Heart left ventricle (tissue), 16 donors: ENCODE data around the gene SSTR4. TPM values are rescaled to one million over a fixed set of nuclear protein-coding genes. Genes with fewer than 3 reads are reported as not detected.

Experiments
- ATAC-seq, 4 donors: fragments of 200-7000 bp; cut with Tn5 transposase; one replicate each; pipeline ENCODE4 v1.9.1; 2020 to 2022; ENCODE audit warnings: moderate library complexity in 4 of 4, mild to moderate bottlenecking in 3 of 4, moderate number of reproducible peaks in 1 of 4
- DNase-seq, 5 donors: peaks; one replicate each; pipeline ENCODE4 v3.0.0-alpha.2; 2020
- H3K27ac ChIP-seq, 12 donors: fragments of 200-600 bp; sonication (generic) in 4 of 12; one replicate each; pipeline versions ENCODE4 v1.5.0 to v1.8.0; 2016 to 2022; ENCODE audit warnings: mild to moderate bottlenecking in 2 of 12
- H3K27me3 ChIP-seq, 9 donors: fragments of 200-600 bp; sonication (generic) in 2 of 9; one replicate each; pipeline versions ENCODE4 v1.5.1 to v1.8.0; 2016 to 2022; ENCODE audit warnings: mild to moderate bottlenecking in 3 of 9
- H3K36me3 ChIP-seq, 9 donors: fragments of 200-600 bp; sonication (generic) in 2 of 9; one replicate each; pipeline versions ENCODE4 v1.5.0 to v1.8.0; 2018 to 2022; ENCODE audit warnings: mild to moderate bottlenecking in 2 of 9
- H3K4me1 ChIP-seq, 12 donors: fragments of 200-600 bp; sonication (generic) in 4 of 12; one replicate each; pipeline versions ENCODE4 v1.5.0 to v1.8.0; 2016 to 2022; ENCODE audit warnings: mild to moderate bottlenecking in 3 of 12
- H3K4me3 ChIP-seq, 12 donors: fragments of 200-600 bp; sonication (generic) in 4 of 12; one replicate each; pipeline versions ENCODE4 v1.5.0 to v1.8.0; 2017 to 2022; ENCODE audit warnings: mild to moderate bottlenecking in 9 of 12, moderate library complexity in 4 of 12
- H3K9me3 ChIP-seq, 12 donors: fragments of 200-600 bp; sonication (generic) in 4 of 12; one replicate each; pipeline versions ENCODE4 v1.5.0 to v1.8.0; 2016 to 2022; ENCODE audit warnings: mild to moderate bottlenecking in 1 of 12
- CTCF ChIP-seq, 12 donors: fragments of 200-600 bp; sonication (generic) in 4 of 12; IDR thresholded peaks; one replicate each; pipeline versions ENCODE4 v1.5.0 to v1.8.0; 2018 to 2022; ENCODE audit warnings: antibody characterized with exemption in 12 of 12, mild to moderate bottlenecking in 5 of 12
- POLR2A ChIP-seq, 2 donors: fragments of 450-650 bp; IDR thresholded peaks; one replicate each; pipeline ENCODE4 v1.6.1; 2017; ENCODE audit warnings: antibody characterized with exemption in 2 of 2, mild to moderate bottlenecking in 2 of 2, moderate library complexity in 2 of 2
- WGBS, 4 donors: extraction: QIAGEN DNeasy Blood & Tissue Kit in 2 of 4; methylation state at CpG; one replicate each; pipeline versions ENCODE4 v1.1.5 to v1.1.7; 2013 to 2018; 5-methylcytosine and 5-hydroxymethylcytosine counted together
- intact Hi-C, 10 donors: fragments of 100-400 bp; cut with DNase I; formaldehyde crosslinking; loops; one replicate each; pipeline versions ENCODE4 v1.11.1 to v1.14.2; 2022
- polyA plus RNA-seq, 2 donors: library from polyadenylated mRNA; stranded (reverse); fragments of 200-250 nt; gene quantifications; one replicate each; pipeline ENCODE4 v1.2.3, GENCODE V29; 2013
- total RNA-seq, 9 donors: library from RNA; depleted of rRNA in 2 of 9; stranded (reverse); fragments of >200 nt in 2 of 9; fragmentation: NEBNext Ultra II Directional in 3 of 9; extraction: Animal tissue kit (Norgen Biotek cat#: 25700) in 3 of 9; gene quantifications; one replicate each; pipeline versions ENCODE4 v1.1.0 to v1.2.4, GENCODE V29; 2016 to 2023
- donor health status: ischemic (EF 13 %, LVEDD 7.1; RV severe dilation, severe dysfunction).
- donor health status: healthy with polysubstance abuse.
- donor health status: DM: no; HTN: yes; CAD: no.
- donor health status: DM: no; HTN: no; CAD: no.
- donor health status: ischemic (EF 25% LVEDD 6.9; RV normal size, moderate dysfunction).
- donor health status: ischemic (EF 25% LVEDD 5.7; RV mildly dilated, moderate dysfunction).
- donor health status: healthy.
- donor health status: DM: yes; HTN: yes; CAD: no.
- donor health status: ischemic (EF 35%, LVEDD 5.7; RV mildly dilated, moderate dysfunction).
- donor health status: nonischemic (EF 11% LVEDD 7.7; RV severe dilation, severe dysfunction).
- donor health status: DM: yes; HTN: yes; CAD: no.
- donor health status: PGD.
- donor health status: ischemic (EF 29% LVEDD 5.4; RV normal size, mild dysfunction).
- donor health status: nonischemic (EF 23%, LVEDD 6.1; RV moderate dilation, normal function).

SSTR4 gene
- total and polyA plus RNA-seq, 11 donors = 0.28 TPM; not detected in 10

- DNase-seq = no peak
- no peak for TF ChIP-seq POLR2A (IDR thresholded peaks at IDR 0.05)
- no peak for TF ChIP-seq CTCF (IDR thresholded peaks at IDR 0.05)
- no peak overlapping the region for H3K4me3 ChIP-seq
- H3K4me1 ChIP-seq = peaks cover 0 to 12% (median 9%) of the 10 kb centered on the region in 12 donors
- H3K27ac ChIP-seq = no peak overlapping the region
- H3K36me3 ChIP-seq = no peaks in the 10 kb centered on the region
- no peak for ATAC-seq
- H3K27me3 ChIP-seq = no peaks in the 10 kb centered on the region
- intact Hi-C loops = no loop called here
- 71 to 91% (median 86%) methylated on average over 5 of the region's 5 CpGs for WGBS, 4 donors
- no peaks in the 10 kb centered on the region for H3K9me3 ChIP-seq
Measured at GRCh38 chr20:23010096-23010495, 25.0 kb upstream of the SSTR4 start.

GRCh38 chr20:23011008-23011721 is 23.9 kb upstream of the SSTR4 start:
- H3K27ac ChIP-seq = no peak overlapping the region
- ATAC-seq = no peak

GRCh38 chr20:23013429-23013828 is 21.7 kb upstream of the SSTR4 start:
- peaks cover 0 to 12% (median 9%) of the 10 kb centered on the region in 12 donors for H3K4me1 ChIP-seq
- TF ChIP-seq CTCF (IDR thresholded peaks at IDR 0.05) (no peak), POLR2A (IDR thresholded peaks at IDR 0.05) (no peak)
- no peaks in the 10 kb centered on the region for H3K27me3 ChIP-seq
- H3K4me3 ChIP-seq = no peak overlapping the region
- ATAC-seq = peak; percentile 40 to 92 (median 76)
- WGBS, 4 donors = 38 to 56% (median 51%) methylated on average over 5 of the region's 5 CpGs
- no peaks in the 10 kb centered on the region for H3K9me3 ChIP-seq
- peak in 1 of 5 donors; percentile 39 for DNase-seq
- no peak overlapping the region for H3K27ac ChIP-seq
- intact Hi-C loops = no loop called here
- no peaks in the 10 kb centered on the region for H3K36me3 ChIP-seq

More at GRCh38 chr20:23011008-23011721, 23.9 kb upstream of the SSTR4 start:
- intact Hi-C loops = no loop called here
- no peak overlapping the region for H3K4me3 ChIP-seq
- H3K36me3 ChIP-seq = no peaks in the 10 kb centered on the region
- H3K9me3 ChIP-seq = no peaks in the 10 kb centered on the region
- H3K27me3 ChIP-seq = no peaks in the 10 kb centered on the region
- no peak for DNase-seq
- 87 to 95% (median 91%) methylated on average over 11 of the region's 11 CpGs for WGBS, 4 donors
- H3K4me1 ChIP-seq = peaks cover 0 to 12% (median 9%) of the 10 kb centered on the region in 12 donors
- no peak for TF ChIP-seq CTCF (IDR thresholded peaks at IDR 0.05)
- TF ChIP-seq POLR2A (IDR thresholded peaks at IDR 0.05) = no peak

- Histone ChIP-seq H3K27me3 (no peaks in the 10 kb centered on the region), H3K9me3 (no peaks in the 10 kb centered on the region), H3K4me3 (no peak overlapping the region), H3K27ac (no peak overlapping the region), H3K36me3 (no peaks in the 10 kb centered on the region), H3K4me1 (peaks cover 0 to 14% (median 9%) of the 10 kb centered on the region in 12 donors)
- DNase-seq = no peak
- TF ChIP-seq POLR2A (IDR thresholded peaks at IDR 0.05) (no peak), CTCF (IDR thresholded peaks at IDR 0.05) (no peak)
- intact Hi-C loops = no loop called here
- ATAC-seq = no peak
- 84 to 98% (median 90%) methylated on average over 2 of the region's 2 CpGs for WGBS, 4 donors
Measured at GRCh38 chr20:23017516-23017915, 17.6 kb upstream of the SSTR4 start.
